HPDE6-E6E7 (cell line): ENCODE results near the gene ACAA1.
"Not testable (repeated sequence)": the region's sequence is repeated elsewhere in the genome, so short reads cannot be mapped to it uniquely, and the experiment has no call there.

Experiments
- DNase-seq: peaks from one replicate; pipeline ENCODE4 v3.0.0; 2011; ENCODE audit warnings: missing footprints; ENCODE audit errors: extremely low spot score

The ACAA1 gene

DNA sequence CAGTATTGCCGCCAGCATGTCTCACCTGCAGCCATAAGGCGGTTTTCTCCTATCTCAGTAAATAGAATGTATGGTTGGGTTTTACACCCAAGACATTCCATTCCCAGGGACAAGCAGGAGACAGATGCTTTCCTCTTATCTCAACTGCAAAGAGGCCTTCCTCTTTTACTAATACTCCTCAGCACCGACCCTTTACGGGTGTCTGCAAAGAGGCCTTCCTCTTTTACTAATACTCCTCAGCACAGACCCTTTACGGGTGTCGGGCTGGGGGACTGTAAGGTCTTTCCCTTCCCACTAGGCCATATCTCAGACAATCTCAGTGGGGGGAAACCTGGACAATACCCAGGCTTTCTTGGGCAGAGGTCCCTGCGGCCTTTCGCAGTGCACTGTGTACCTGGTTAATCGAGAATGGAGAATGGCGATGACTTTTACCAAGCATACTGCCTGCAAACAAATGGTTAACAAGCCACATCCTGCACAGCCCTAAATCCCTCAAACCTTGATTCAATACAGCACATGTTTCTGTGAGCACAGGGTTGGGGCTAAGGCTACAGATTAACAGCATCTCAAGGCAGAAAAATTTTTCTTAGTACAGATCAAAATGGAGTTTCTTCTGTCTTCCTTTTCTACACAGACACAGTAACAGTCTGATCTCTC is 1.2 kb downstream of the ACAA1 start:
- not testable (repeated sequence) for DNase-seq

DNA sequence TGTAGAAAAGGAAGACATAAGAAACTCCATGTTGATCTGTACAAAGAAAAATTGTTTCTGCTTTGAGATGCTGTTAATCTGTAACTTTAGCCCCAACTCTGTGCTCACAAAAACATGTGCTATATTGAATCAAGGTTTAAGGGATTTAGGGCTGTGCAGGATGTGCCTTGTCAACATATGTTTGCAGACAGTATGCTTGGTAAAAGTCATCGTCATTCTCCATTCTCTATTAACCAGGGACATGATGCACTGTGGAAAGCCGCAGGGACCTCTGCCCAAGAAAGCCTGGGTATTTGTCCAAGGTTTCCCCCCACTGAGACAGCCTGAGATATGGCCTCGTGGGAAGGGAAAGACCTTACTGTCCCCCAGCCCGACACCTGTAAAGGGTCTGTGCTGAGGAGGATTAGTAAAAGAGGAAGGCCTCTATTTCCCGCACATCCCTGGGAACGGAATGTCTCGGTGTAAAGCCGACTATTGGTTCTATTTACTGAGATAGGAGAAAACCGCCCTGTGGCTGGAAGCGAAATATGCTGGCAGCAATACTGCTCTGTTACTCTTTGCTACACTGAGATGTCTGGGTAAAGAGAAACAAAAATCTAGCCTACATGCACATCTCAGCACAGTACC is 2.3 kb downstream of the ACAA1 start:
- DNase-seq: not testable (repeated sequence)

DNA sequence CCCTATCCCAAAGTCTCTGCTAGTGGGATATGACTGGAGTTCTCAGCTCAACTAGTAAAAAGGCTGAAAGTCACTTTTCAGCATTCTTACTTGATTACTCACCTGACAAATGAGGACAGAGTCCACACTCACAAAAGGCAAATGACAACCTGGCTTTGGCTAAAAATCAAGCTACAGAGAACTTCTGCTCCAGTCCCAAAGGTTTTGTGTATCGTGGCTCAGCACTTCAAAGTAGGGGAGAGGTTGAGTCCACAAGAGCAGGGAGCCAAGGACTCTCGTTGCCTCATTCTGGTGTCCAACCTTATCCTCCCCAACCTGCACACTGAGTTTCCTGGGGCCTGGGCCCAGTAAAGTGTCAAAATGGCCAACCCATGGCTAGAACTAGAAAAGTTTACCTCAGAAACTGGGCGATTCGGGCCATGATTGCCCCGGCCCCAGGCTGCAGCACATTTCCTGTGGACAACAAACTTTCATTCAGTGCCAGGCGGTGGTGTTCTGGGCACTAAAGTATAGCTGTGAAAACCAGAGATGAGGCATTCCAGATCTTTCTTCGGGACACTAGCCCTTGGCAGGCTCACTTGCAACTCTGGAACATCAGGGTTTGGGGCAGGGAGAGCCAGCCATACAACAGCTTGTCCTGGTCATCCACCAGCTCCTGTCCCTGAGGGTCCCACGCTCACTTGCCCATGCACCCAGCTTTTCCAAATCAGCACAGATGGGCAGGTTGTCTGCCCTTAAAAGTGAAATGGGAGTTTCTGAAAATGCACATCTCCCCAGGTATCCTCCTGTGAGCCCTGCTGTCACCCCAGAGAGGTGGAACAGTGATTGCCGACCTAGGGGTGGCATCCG is 3.1 kb downstream of the ACAA1 start:
- DNase-seq: no peak

DNA sequence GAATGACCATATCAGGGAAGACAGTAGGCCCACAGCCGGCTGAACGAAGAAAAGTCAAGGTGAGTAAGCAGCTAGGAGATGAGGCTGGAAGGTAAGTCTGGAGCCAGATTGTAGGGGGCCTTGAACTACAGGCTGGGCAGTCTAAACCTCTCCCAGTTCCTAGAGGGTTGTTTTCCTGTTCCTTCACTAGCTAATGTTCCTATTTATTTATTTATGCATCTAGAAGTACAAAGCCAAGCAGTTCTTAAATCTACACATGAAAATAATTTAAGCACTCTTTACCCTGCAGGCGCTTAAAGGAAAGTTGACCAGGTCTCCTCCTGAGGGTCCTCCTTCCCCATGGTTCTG is 3.7 kb downstream of the ACAA1 start:
- no peak for DNase-seq

DNA sequence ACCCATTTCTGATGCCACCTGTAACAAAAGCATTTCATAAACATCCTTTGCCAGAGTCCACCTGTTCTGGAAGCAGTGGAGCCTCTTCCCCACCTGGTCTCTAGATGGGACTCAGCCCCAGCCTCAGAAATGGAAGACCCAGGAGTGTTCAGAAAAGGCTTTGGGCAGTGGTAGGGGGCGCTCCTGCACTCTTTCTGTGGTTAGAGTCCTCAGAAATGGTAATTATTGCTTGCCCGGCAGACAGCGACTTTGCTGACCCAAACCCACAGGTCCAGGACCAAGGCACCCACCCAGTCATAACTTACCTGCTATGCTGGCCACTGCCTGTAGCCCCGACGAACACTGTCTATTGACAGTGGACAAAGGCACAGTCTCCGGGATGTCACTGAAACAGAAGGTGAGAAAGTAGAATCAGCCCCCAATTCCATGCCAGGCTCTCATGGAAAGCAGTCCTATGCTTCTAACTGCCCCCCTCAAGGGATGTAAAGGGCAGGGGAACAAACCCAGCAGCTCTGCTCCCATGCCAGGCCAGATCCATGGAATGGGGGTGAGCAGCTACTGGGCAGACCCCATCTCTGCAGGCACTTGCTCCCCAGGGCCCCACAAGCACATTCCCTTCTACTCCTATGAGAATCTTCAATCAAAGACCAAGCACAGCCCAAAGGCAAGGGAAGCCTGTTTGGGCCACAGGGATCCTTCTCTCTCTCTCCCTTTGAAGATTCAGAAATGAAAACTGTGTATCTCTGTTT is 5.1 kb downstream of the ACAA1 start:
- DNase-seq: no peak

DNA sequence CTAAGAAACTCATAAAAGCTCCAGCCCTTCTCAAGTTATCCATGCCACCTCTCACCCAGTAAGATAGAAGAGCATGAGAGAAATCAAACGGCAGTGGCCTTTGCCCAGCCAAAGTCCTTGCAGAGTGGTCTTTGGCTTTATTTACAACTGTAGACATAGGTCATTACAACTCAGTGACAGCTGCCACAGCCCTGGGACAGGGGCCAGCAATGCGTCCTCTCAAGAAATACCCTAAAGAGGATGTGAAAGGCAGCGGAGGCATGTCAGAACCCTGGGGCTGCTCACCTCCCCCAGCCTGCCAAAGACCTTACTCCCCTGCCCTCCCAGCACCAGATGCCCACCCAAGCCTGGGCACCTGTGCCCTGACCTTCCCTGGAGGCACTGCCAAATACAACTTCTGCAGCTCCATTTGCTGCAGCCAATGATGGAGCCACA is 6.3 kb downstream of the ACAA1 start:
- no peak for DNase-seq

DNA sequence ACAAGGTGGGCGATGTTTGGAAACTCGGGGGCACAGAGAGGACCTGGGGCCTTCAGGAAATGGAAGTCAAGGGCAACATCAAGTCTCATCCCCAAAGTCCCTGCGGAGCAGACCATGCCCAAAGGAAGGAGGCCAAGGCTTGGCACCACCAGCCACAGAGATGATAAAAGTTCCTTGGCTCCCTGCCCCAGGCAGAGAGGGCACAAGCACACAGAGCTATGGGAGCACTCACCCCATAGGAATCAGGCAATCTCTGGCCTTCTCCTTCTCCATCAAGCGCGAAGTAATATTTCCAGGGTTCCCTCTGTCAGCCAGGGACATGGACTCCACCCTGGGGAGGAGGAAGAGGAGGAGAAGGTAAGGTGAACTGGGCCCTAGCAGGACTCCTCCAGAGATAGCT is 7.9 kb downstream of the ACAA1 start:
- no peak for DNase-seq

DNA sequence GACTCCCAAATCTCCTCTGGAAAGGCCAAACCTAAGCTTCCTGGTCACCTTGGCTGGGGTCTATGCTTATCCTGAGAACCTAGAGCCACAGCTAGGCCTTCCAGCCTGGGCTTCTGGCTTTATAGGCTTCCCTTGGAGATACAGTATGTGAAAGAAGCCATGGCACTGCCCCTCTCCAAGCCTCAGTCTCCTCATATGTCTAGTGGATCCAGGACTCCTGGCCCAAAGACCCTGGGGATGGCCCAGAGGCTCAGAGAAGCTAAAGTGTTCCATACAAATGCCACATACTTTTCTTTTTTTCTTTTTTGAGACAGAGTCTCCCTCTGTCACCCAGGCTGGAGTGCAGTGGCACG is 8.6 kb downstream of the ACAA1 start:
- no peak for DNase-seq

DNA sequence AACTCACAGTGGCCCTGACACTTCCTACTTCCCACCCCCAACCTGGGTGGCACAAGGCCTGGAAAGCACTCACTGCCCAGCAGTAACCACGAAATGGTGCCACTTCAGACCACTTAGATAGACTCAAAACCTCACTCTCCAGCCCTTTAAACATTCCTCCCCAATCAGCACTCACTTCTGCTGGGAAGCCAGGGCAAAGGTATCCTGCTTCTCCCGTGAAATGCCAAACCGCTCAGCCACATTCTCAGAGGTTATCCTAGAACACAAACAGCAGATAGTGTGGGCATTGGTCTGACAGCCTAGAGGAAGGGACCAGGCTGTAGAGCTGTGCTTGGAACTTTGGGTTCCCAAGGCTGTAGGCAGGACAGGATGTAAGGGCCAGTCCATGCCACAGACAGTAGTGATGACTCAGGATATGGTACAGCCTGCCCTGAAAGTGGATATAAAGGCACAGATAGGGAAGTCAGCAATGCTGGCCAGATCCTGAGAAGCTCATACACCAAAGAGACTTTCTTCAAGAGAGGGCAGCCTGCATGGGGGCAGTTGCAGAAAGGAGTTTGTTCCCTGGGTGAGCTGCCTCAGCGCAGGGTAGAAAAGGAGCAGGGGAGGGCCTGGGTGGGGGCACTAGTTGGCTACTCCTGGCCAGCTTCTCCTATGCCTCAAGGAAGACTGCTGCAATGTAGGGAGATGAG is 9.2 kb downstream of the ACAA1 start:
- DNase-seq: no peak

DNA sequence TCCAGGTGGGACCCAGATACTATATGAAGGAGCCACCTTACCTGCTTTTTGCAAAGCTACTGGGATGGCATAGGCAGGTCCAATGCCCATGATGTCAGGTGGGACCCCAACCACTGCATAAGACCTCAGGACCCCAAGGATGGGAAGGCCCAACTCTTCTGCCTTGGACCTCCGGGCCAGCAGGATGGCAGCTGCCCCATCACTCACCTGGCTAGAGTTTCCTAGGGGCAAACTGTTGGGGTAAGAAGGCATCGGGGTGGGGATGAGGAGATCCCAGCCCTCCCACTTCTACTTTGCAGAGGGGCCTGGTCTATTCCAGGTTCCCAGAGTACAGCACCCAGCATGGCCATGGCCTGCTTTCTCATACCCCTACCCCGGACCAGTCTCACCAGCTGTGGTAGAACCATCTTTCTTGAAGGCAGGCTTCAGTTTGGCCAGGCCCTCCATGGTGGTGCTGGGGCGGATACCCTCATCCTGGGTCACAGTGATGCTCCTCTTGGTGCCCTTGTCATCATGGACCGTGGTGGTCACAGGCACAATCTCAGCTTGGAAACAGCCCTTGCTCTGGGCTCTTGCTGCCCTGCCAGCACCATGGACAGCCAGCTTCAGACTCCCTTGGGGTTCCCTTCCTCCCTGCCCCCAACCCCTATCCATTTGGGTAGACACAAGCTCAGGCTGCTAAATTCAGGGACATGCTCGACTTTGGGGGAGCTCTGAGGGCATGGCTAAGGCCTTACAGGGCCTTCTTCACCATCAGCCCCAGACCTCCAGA is 10.6 kb downstream of the ACAA1 start:
- no peak for DNase-seq

DNA sequence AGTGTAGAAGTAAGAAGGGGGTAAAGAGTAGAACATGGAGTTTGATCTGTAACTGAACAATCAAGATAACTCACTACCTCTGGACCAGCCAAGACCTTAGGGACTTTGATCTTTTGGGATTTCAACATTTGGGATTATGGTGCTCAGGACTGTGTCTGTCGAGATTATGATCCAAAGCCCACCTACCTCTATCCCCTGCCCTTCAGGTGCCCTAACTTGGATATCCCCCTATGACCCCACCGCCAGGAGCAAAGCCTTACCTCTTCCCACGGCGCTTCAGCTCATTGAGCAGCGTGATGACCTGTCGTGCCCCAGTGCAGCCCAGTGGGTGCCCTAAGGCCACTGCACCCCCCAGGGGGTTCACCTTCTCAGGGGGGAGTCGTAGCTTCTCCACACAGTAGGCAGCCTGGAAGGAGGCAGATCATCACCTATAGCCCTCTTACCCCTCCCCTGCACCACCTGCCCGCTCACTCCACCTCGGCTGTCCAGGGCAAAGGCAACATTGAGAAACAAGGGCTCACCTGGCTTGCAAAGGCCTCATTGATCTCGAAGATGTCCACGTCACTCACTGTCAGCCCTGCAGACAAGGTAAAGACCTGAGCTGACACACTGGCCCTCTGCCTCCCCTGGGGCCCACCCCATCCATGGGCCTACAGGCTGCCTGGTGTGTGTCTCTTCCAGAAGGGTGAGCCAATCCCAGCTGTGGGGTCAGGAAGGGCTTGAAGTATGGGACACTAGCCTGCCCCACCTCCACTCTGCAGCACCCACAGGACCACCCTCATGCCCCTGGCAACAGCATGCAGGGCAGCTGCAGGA is 11.4 kb downstream of the ACAA1 start:
- DNase-seq: no peak

DNA sequence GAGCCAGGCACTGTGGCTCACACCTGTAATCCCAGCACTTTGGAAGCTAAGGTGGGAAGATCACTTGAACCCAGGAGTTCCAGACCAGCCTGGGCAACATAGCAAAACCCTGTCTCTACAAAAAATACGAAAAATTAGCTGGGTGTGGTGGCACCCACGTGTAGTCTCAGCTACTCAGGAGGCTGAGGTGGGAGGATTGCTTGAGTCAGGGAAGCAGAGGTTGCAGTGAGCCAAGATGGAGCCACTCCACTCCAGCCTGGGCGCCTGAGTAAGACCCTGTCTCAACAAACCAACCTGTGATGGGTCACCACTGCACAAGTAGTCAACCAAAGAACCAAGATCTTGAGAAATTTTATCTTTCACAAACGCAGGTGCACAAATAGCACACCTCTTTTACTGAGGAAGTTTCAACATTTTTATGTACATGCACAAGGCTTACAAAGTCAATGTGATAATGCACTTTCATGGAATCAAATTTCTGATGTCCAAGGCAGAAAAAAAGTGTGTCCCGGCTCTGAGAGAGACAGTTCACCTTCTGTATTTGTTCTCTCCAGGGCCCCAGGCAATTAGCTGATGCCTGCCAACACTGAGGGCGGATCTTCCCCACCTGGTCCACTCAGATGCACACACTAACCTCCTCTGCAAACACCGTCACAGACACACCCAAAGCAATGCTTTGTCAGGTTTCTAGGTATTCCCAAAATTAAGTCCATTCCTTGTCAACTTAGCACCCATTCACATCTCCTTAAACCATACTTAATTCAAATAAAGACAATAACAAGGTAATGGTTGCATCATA is 12.4 kb downstream of the ACAA1 start:
- DNase-seq: no peak

DNA sequence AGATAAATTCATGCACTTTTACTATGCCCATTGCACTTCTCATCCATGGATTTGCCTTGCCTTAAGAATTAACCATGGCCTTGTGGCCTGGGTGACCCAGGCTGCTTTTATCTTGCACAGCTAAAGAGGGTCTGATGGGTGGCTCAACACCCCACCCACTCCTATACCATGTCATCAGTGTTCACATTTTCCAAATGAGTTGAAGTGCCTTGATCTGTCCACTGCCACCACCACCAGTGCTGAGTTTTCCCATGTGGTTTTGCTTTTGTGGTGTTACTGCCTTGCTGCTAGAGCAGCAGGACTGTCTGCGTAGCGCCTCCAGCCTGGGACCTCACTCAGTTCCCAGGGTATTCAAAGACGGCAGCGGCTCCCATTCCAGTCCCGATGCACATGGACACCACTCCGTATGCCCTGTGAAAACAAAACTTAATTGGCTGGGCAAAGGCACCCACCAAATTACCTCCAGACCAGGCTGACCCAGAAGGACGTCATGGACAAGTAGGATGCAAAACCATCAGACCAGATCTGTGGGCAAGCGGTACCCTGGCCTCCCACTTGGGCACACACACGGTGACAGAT is 14.1 kb downstream of the ACAA1 start:
- DNase-seq: no peak

DNA sequence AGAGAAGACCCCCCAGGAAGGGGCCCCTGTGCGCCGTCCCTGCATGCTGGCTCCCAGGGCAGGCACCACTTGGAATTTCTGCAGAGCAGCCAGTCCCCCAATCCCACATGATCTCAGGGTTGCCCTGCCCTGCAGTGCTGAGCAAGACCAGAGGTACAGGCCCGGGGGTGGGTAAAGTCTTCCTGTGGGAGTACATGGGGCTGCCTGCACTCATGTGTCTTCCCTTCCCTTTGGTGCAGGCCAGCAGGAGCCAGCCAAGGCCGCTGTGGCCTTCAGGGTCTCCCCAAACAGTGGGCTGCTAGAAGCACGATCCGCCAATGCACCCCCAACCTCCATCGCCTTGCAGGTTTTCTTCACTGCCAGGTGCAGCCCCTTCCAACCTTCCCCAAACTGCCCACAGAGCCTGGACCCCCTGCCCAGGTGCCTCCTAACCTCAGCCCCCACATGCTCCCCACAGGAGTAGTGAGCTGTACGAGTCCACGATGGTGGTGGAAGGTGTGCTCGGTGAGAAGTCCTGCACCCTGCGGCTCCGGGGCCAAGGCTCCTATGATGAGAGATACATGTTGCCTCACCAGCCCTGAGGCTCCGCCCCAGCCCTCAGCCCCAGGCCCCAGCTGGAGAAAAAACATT is 15.0 kb downstream of the ACAA1 start:
- no peak for DNase-seq

DNA sequence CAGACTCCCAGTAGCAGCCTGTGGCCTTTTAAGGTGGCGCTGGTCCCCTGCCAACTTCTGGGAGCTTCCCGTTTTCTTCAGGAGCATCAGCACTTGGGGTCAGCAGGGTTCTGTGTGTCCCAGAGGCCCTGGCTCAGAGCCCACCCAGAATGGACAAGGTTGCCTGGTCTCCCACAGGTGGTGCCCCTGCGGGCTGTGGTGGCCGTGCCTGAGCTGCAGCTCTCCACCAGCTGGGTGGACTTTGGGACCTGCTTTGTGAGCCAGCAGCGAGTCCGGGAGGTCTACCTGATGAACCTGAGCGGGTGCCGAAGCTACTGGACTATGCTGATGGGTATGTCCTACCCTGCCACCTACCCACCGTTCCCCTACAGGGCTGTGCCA is 15.5 kb downstream of the ACAA1 start:
- DNase-seq: no peak

DNA sequence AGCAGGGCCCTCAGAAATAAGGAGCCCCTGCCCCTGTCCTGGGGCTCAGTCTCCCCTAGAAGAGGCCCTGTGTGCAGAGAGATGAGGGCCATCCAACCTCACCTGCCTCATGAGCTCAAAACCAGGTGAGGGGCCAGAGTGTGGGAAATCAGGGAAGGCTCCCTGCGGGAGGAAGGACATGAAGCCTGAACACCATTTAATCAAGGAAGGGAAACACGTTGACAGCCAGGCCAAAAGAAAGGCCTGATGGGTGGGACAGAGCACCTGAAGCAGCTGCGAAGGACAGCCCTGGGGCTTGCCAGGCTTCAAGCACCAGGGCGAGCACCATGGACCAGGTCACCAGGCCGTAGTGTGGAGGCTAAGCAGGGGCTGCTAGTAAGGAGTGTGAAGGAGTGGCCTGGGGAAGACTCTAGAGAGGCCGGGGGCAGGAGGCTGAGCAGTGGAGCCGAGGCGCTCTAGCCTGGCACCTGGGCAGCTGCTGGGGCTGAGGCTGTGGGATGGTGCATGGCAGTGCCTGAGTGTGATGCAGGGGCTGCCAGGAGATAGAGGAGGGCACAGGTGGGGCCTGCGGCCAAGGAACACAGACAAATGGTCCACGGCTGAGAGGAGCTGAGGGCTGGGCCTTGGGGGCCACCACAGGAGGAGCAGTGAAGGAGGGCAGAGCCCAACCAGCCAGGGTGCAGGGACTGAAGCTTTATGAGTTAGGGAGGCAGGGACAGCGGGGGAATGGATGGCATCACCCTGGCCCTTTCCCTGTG is 16.1 kb downstream of the ACAA1 start:
- no peak for DNase-seq

DNA sequence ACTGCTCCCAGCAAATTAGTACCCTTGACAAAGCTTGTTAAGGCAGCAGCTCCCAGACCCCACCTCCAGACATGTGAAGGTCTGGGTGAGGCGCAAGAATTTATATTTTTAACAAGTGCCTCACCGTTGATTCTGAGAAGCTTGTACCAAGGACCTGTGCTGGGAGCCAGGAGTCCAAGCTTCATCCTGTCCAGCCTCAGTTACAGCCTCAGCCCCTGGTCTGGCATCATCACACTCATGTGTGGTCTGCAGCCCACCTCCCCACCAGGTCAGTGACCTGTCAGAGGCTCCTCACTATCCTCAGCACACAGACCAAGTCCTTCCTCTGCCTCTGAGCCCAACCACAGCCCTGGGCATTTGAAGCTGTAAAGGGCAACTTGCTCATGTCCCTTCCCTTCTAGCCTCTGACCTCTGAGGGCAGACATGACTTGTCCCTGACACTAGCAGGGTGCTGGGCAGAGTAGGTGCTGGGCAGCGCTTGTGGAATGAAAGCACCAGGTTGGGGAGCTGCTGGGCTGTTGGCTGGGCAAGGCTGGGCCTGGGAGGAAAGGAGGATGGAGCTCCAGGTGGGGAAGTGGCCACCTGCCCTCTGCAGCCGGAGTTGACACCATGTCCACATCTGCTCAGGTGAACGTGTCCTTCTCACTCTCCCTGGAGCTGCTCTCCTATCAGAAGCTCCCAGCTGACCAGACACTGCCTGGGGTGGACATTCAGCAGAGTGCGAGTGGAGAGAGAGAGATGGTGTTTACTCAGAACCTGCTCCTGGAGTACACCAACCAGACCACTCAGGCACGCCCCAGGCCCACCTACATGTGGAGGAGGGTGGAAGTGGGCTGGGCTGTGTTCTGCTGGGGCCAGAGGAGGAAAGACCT is 16.9 kb downstream of the ACAA1 start:
- no peak for DNase-seq
